ENCODE data around the gene BDP1.
A peak's percentile ranks its signal among the peaks of the same experiment; 100 is the strongest.
"Not testable (repeated sequence)": the region's sequence is repeated elsewhere in the genome, so short reads cannot be mapped to it uniquely, and the experiment has no call there.

The BDP1 gene

GRCh38 chr5:71569748-71570509 lies 114.5 kb downstream of the BDP1 start:
- DNase-seq, result no peak

GRCh38 chr5:71571811-71572210 lies 116.4 kb downstream of the BDP1 start:
- not testable (repeated sequence) for DNase-seq

GRCh38 chr5:71573591-71573990 lies 118.1 kb downstream of the BDP1 start:
- no peak for DNase-seq

- DNase-seq, result not testable (repeated sequence)
Measured at GRCh38 chr5:71575588-71575987, 120.1 kb downstream of the BDP1 start.

GRCh38 chr5:71576241-71576640 lies 120.8 kb downstream of the BDP1 start:
- DNase-seq, result no peak

- not testable (repeated sequence) for DNase-seq
Measured at GRCh38 chr5:71577839-71578238, 122.4 kb downstream of the BDP1 start.

GRCh38 chr5:71582945-71583584 lies 127.6 kb downstream of the BDP1 start:
- no peak for DNase-seq

- peak in 1 of 2 experiments; percentile 12 for DNase-seq
Measured at GRCh38 chr5:71586052-71586940, 130.8 kb downstream of the BDP1 start.

GRCh38 chr5:71586941-71587765 lies 131.7 kb downstream of the BDP1 start, which contains the start of gene MCCC2:
TSS of gene MCCC2 (plus strand) at chr5:71587340. CDS start at chr5:71587426, 86 bp downstream.
- peak; percentile 92 to 94 for DNase-seq

GRCh38 chr5:71587766-71588532 lies 132.5 kb downstream of the BDP1 start:
- DNase-seq, result no peak

- no peak for DNase-seq
Measured at GRCh38 chr5:71588533-71588885, 133.1 kb downstream of the BDP1 start.

GRCh38 chr5:71589903-71590302 lies 134.5 kb downstream of the BDP1 start:
- DNase-seq, result no peak

GRCh38 chr5:71591100-71591499 lies 135.6 kb downstream of the BDP1 start:
- DNase-seq, result no peak

- DNase-seq, result no peak
Measured at GRCh38 chr5:71596169-71596568, 140.7 kb downstream of the BDP1 start.

- no peak for DNase-seq
Measured at GRCh38 chr5:71597001-71597400, 141.6 kb downstream of the BDP1 start.

GRCh38 chr5:71600783-71601182 lies 145.3 kb downstream of the BDP1 start:
- no peak for DNase-seq

GRCh38 chr5:71601222-71602026 lies 146.0 kb downstream of the BDP1 start:
- peak; percentile 1 to 39 for DNase-seq

GRCh38 chr5:71609916-71610315 lies 154.5 kb downstream of the BDP1 start:
- not testable (repeated sequence) for DNase-seq

GRCh38 chr5:71615809-71616208 lies 160.4 kb downstream of the BDP1 start:
- no peak for DNase-seq
